ENCODE measurements around the gene CD22.

DNA sequence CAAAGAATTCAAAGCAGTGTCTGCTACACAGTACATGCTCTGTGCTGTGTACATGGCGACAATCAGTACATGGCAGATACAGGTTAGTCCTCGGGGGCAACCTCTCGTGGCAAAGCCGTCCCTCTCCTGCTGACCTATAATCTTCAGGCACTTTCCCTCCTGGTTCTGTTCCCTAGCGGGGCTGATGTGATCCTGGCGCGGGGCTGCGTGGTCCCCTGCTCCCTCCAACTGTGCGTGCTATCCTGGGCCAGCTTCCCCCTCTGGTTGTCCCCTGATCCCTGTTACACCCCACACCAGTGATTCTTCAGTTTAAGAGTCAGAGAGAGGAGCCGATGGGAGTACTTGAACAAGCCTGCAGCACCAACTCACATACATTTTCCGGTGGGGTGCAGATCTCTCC is 25.0 kb upstream of the CD22 start:
- TF ChIP-seq CTCF (IDR thresholded peaks at IDR 0.05) (no peak), POLR2A (IDR thresholded peaks at IDR 0.05) (no peak)
